GM18507 (cell line): ENCODE data around the gene ZNF311.
A peak's percentile ranks its signal among the peaks of the same experiment; 100 is the strongest.
"Not testable (repeated sequence)": the region's sequence is repeated elsewhere in the genome, so short reads cannot be mapped to it uniquely, and the experiment has no call there.

Experiments
- DNase-seq: peaks from one replicate; pipeline ENCODE4 v3.0.0; 2011; ENCODE audit warnings: low read depth; ENCODE audit not compliant: insufficient read length; ENCODE audit errors: extremely low spot score
- FAIRE-seq: peaks from 2 replicates; lab custom pipeline; 2011; peaks lifted over from hg19 to GRCh38; lab: Jason Lieb, UNC

ZNF311 gene

DNA sequence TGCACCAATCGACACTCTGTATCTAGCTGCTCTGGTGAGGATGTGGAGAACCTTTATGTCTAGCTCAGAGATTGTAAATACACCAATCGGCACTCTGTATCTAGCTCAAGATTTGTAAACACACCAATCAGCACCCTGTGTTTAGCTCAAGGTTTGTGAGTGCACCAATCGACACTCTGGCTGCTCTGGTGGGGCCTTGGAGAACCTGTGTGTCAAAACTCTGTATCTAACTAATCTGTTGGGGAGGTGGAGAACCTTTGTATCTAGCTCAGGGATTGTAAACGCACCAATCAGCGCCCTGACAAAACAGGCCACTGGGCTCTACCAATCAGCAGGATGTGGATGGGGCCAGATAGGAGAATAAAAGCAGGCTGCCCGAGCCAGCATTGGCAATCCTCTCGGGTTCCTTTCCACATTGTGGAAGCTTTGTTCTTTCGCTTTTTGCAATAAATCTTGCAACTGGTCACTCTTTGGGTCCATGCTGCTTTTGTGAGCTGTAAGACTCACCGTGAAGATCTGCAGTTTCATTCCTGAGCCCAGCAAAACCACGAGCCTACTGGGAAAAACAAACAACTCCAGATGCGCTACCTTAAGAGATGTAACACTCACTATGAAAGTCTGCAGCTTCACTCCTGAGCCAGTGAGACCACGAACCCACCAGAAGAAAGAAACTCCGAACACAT lies 46.4 kb downstream of the ZNF311 start:
- not testable (repeated sequence) for DNase-seq, FAIRE-seq

- not testable (repeated sequence) for FAIRE-seq
These were observed 47.3 kb downstream of the ZNF311 start for GRCh38 chr6:28957795-28958314.

DNA sequence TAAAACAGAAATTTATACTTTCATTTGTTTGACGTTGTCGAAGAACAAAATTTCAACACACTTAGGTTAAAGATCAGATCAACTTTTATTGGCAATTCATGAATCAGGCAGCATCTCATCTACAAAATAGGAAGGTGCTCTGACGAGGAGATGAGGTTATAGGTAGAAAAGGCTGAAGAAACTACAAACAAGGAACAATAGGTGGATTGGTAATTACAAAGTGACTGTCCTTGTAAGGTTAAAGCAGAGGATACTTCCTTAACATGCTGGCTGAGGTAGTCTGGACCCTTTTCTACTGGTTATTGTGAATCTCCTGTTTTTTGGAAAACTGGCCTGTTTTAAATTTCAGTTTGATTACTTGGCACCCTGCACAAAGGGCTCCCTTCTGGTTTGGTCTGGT lies 48.8 kb downstream of the ZNF311 start:
- no peak for FAIRE-seq
- DNase-seq, result no peak

More at GRCh38 chr6:28957795-28958314, 47.3 kb downstream of the ZNF311 start:
- not testable (repeated sequence) for DNase-seq

DNA sequence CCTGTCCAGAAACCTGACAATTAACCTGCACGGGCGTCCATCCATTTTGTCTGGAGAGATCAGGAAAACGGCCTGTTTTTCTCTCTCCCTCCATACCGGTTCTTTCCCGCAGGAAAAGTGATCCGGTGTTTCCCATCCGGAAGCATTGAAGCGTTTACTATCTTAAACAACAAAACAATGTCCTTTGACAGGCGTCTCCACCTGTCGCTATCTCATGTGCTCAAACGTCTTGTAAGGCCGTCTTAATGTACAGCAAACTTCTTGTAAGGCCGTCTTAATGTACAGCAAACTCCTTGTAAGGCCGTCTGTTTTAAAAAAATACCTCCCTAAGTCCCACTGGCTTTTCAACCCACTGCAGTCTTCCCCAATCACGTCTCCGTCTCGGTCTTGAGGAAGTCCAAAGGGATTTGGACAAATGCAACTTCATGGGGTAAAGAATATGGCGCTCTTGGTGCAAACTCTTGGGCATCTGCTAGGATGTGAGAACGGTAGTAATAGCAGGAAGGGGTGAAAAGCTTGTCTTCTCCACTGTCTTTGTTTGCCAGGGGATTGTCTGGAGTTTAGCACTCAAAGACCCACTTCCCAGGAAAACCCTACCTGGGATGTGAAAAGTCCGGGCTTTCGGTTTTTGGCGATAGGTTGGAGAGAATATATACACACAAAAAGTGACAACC lies 51.4 kb downstream of the ZNF311 start:
- no peak for DNase-seq
- no peak for FAIRE-seq

- peak; percentile 81 for FAIRE-seq
- DNase-seq, result no peak
These were observed 52.0 kb downstream of the ZNF311 start for GRCh38 chr6:28953039-28953584.

- FAIRE-seq, DNase-seq: not testable (repeated sequence)
These were observed 55.4 kb downstream of the ZNF311 start for GRCh38 chr6:28949656-28950195.

- FAIRE-seq (no peak), DNase-seq (no peak)
These were observed 56.2 kb downstream of the ZNF311 start for GRCh38 chr6:28948782-28949486.

DNA sequence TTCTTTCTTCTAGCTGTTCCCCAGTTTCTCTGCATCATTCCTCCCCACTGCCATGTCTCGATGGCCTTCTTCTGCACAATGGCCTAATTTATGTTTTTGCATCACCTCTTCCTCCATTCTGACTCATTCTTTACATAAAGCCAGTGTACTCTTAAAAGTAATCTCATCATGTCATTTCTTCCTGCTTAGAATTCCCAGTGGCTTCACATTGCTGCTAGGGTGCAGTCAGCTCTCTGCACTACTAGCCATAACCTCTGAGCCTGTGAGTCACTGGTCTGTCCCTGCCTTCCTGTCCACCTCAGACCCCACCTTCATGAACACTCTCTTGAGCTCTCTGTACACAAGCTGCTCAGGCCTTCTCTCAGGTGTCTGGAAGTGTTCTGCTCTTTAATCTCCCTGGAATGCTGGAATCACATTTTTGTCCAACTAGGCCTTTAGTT lies 57.3 kb downstream of the ZNF311 start:
- DNase-seq (no peak), FAIRE-seq (no peak)

DNA sequence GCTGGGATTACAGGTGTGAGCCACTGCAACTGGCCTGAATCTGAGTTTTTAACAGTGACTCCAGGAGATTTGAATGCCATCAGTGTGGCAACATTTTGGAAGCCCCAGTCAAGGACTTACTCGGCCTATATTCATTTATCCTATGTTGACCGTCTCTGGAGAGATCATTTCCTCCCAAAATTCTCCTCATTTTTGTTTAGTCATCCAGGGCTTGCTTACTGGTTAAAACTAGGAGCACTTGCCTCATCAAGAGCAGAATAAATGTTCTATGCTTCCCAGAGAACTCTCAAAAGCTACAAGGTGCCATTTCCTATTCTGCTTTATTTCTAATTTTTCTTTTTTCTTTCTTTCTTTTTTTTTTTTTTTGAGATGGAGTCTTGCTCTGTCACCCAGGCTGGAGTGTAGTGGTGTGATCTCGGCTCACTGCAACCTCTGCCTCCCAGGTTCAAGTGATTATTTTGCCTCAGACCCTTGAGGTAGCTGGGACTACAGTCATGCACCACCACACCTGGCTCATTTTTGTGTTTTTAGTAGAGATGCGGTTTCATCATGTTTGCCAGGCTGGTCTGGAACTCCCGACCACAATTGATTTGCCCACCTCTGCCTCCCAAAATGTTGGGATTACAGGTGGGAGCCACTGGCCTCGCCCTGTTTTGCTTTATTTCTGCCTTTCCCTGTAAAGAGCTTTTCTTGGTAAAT lies 57.9 kb downstream of the ZNF311 start:
- no peak for FAIRE-seq
- DNase-seq, result no peak

GRCh38 chr6:28945349-28945748 lies 59.8 kb downstream of the ZNF311 start:
- DNase-seq (no peak), FAIRE-seq (no peak)
